ENCODE results near the gene ZNF516. TPM values are rescaled to one million over a fixed set of nuclear protein-coding genes. Genes with fewer than 3 reads are reported as not detected.

Gene ZNF516
- polyA plus RNA-seq, 3 donors, result 35.0 to 37.2 (median 37.2) TPM

DNA sequence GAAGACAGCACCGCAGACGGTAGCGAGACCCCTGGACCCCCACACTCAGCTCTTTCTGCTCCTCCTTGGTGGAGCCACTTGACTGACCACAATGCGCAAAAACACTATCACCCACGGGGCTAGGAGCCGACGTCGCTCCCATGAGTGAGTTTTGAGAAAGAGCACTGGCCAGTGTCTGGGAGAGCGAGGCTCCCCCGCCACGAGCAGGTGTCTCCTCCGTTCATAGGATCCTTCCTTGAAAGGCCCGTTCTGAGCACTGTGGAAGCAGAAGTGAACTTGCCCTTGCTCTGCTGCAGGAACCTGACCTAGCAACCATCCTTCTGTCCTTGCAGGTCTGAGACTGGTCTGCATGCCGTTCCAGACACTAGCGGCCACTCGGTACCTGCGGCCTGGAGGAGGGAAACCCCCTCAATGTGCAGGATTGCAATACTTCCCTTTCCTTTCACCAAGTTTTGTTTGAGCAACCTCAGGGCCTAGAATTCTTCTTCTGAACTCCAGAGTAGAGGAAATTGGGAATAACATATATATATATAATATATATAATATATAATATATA, 12.9 kb upstream of the ZNF516 start:
- no peak for DNase-seq (ENCODE audit: low read depth in 3 of 3, low spot score in 2 of 3)

DNA sequence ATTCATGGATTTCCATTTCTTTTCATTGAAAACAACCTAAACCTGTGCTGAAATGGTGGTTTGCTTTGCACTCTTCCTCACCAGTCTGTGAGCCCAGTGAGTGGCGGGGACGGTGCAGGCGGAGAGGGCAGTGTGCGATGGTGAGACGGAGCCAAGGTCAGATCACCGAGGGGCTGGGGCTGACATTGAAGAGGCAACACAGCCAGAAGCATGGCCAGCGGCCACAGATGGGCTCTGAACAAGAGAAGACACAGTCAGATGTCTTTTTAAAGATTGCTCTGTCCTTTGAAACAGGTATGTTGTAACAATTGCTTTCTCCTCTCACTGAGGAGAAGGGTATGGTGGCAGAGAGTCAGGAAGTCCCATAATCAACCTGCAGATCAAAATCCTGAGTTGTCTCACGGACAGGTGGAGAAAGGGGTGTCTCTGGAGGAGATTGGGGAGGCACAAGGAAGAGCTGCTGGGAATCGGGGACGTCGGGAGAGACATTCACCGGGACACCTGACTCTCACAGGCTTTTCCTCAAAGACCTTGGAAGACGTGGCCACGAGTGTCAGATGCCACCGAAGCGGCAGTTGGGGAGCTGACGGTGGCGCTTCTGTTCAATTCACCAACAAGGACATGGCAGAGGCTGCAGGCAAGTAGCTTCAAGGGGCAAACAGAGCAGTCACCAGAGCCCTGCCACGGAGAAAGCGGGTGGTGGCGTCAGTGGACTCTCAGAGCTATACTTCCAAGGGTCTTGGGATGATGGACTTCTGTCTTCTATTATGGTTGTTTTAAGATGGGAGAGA, 12.1 kb upstream of the ZNF516 start:
- no peak for DNase-seq (ENCODE audit: low read depth in 3 of 3, low spot score in 2 of 3)

DNA sequence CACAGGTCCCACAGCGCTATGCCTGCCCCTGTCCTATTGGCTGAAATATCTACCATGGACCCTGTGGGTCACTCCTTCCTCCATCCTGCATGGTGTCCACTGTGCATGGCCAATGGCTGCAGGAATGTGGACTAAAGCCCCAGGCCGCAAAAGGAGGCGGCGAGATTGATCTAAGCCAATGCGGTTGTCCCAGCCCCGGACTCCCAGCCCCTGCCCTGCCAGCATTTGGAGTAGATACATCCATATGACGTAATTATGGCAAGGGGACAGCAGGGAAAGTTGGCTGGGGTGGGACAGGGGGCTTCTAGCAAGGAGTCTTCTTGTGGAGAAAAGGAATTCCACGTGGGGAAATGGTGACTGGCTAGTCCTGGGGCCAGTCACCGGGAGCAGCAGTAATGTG, 11.4 kb upstream of the ZNF516 start:
- no peak for DNase-seq (ENCODE audit: low read depth in 3 of 3, low spot score in 2 of 3)

DNA sequence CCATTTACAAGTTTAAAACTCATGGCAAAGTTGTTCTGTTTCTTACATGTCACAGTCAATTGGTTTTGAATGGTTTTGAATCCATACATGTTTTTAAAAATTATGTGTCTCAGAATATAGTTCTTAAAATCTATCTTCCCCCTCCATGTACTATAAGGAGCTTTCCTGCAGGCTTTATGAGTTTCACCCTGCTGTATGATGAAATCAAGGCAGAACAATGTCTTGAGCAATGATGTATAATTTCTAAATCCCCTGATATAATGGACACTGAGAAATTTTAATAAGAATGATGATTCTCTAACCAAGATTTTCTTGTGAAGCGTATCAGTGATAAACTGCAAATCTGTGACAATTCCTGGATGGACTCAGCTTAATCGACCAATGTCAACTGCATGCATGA, 10.6 kb upstream of the ZNF516 start:
- no peak for DNase-seq (ENCODE audit: low read depth in 3 of 3, low spot score in 2 of 3)

DNA sequence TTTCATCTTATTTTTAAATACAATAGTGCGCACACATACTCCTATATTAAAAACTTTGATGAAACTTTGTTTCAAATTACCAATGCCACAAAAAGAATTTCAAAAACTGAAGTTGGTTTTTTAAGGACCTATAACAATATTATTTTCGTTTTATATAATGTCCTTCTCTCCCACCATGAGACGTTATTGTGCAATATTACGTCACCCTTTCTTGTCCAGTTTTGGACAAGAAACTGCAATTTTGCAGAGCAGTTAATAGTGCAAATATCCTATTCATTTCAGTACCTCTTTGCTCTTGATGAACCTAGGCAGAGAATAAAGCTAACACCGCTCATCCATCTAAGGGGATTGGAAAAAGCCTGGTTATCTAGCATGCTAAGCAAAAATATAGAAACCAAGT, 9.7 kb upstream of the ZNF516 start:
- DNase-seq (ENCODE audit: low read depth in 3 of 3, low spot score in 2 of 3), result no peak

DNA sequence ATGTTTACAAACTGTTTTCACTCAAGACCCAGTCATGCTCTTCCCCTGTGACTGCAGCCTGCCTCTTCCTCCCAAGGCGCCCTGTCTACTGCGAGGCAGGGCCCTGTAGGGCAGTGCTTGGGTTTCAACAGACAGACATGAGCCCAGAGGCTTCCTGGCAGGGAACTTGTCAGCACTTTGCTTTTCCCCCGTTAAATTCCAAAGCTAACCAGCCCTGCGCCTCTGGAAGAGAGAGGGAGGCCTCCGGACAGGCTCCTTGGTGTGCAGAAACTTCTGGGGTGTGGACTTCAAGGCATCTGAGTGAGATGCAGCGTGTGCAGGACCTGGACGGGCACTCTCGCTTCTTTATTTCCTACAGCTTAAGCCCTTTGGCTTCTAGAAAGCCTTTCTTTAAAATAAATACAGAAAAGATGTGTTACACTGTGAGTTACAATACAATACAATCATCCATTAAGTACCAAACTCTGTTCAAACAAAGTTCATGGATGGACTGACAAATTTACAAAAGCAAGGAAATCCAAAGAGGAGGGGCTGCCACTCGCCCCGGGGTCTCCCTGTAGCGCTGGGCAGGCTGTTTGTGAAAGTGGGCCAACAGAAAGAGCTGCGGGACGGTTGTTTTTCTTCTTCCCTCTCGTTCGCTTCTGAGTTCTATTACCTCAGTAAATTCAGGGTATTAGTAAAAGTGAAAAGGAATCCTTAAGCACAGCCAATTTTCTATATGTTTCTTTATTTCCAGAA, 8.8 kb upstream of the ZNF516 start:
- no peak for DNase-seq (ENCODE audit: low read depth in 3 of 3, low spot score in 2 of 3)

DNA sequence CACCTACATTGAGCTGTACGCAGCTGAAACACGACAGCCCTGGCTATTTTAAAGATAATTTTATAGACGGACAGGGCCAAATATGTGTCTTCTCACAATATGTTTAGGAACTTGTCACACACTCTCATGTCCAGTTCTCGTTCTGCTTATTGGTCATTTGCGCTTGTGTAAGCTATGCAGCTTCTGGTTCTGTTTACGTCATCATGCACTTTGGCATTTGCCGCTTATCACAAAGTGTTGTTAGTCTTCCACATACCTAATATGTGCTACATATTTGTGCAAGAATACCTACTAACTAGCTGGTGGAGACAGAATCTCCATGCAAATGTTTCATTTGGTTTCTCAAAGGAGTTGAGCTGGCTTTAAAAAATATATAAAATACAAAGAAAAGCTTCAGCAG, 7.5 kb upstream of the ZNF516 start:
- no peak for DNase-seq (ENCODE audit: low read depth in 3 of 3, low spot score in 2 of 3)

DNA sequence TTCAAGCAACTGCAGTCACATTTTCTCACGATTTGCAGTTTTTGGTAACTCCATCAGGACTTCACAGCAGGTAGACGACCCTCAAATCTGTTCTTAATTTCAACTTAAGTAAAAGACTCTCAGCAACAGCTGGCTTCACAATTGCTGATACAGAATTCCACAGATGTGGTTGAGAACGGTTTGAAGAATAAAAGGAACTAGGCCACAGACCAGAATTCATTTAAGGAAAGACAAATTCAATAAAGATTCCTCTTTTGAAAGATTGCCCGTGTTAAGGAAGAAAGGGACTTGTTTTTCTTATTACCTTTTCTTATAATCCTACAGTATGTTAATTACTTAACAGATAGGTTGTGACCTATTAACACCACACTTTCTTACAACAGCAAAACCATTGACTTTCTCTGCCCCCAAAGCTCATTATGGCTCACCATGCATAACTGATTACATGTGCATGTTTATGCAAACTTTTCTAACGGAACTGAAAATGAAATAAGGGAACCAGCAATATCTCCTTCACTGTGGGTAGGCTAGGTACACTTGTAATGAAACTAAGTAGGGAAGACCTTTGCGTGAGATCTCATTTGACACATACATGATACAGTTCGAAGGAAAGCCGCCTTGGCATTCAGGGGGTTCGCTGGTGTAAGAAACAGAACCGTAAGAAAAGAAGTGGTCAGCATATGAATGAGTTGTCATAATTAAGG, 4.7 kb upstream of the ZNF516 start:
- DNase-seq (ENCODE audit: low read depth in 3 of 3, low spot score in 2 of 3), result no peak

DNA sequence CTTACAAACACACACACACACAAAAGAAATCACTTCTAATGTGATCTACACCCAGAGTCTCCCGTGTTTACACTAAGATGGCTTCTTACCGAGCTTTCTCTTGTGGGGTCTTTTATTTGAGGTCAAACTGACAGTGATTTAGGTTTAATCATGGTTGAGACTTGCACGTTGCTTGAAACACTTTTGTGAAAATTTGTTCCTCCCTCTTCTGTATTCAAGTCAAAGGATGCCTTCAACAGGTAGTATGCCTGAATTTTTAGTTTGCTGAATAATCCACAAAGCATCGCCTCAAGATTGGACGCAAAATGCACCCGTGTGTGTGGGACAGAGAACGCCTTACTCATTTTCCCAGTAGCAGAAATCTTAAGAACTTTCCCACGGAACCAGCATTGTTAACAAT, 4.0 kb upstream of the ZNF516 start:
- no peak for DNase-seq (ENCODE audit: low read depth in 3 of 3, low spot score in 2 of 3)

DNA sequence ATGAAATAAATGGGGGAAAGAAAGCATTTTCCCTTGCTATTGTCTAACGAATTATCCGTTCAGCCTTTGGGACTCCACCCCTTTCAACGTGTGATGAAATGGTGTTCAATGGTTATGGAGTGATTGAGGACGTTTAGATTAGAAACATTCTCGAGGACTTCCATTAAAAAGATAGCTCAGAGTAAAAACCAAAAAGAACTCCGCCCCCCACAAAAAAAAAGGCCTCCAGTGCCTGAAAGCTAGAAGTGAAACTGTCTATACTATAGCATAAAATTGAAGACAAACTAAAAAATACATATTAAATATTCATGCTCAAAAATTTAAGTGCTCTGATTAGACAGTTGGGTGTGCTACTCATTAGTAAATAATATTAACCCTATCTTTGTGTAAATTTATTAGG, 3.0 kb upstream of the ZNF516 start:
- no peak for DNase-seq (ENCODE audit: low read depth in 3 of 3, low spot score in 2 of 3)

DNA sequence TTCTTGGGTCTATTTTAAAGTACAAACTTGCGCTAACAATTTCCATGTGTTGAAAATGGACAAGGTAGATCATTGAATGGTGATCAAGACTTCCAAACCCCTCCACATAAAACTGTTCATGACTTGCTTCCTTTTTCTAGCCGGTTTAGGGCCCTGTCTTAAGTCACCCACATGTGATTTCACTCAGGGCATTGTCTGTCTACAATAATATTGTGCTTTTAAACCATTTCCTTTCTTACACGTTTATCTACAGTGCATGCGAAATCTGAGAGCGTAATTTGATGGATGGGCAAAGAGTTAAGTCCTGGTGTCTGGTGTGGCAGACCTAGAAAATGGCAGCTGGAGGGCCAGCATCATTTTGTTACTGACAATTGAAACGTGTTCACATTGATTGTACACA, 2.0 kb upstream of the ZNF516 start:
- no peak for DNase-seq (ENCODE audit: low read depth in 3 of 3, low spot score in 2 of 3)

DNA sequence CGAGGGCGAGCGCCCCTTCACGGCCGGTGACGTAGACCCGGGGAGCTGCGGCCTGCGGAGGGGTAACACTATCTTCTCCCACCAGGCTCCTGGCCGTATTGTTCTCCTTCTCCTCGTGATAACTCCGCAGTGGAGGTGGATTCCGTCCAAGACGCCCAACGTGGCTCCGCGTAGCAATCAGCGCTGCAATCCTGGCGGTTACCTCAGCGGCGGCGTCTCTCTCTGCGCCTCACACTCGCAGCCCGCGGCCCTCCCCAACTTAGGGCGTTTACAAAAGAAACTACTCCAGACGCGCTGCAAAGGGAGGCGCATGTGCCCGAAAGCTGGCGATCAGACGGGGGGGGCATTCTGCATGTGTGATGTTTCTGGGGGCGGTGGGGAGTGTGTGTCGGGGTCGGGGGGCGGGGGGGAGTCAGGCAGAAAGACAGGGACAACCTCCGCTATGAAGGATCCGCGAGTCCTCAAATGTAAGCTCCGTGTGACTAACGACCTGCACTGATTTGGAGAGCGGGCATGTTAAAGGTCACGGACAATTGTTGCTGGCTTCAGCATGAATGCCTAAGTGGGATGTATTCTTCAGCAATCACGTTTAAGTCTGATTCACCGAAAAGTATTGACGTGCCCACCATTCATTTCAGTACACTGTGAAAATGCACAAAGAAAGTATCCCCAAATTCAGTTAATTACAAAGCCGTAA, 1.3 kb upstream of the ZNF516 start:
- DNase-seq (ENCODE audit: low read depth in 3 of 3, low spot score in 2 of 3), result no peak

DNA sequence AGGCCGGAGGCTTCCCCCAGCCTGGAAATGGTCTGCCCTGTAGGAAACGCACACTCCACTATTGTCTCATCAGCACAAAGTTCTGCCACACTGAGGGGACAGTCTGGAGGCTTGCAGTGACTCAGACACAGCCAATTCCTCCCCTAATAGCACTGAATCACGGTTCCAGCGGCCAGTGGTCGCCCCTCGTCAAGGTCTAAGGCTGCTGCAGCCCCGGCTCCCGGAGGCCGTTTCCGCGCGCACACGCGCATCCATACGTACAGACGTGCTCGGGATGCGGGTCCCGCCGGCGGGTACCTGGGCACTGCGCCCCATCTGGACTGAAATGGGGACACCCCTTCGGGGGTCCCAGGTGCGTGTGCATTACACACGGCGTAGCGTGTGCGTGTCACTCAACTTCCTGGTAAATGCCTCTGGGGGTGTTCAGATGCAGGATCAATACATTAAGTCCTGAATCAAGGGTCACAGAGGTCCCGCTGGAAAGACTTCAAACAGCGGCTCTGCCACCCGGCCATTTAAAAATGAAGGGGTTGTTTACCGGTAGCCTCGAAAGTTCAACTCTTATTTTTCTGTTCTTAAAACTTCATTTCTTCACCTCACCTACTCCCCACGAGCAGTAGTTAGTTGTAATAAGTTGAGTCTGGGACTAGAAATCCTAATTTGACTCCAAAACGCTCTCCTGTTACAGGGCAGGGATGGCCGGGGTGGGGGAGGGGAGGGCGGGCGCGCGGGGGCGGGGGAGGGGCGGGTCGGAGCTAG, 572 bp upstream of the ZNF516 start:
- DNase-seq (ENCODE audit: low read depth in 3 of 3, low spot score in 2 of 3), result no peak

DNA sequence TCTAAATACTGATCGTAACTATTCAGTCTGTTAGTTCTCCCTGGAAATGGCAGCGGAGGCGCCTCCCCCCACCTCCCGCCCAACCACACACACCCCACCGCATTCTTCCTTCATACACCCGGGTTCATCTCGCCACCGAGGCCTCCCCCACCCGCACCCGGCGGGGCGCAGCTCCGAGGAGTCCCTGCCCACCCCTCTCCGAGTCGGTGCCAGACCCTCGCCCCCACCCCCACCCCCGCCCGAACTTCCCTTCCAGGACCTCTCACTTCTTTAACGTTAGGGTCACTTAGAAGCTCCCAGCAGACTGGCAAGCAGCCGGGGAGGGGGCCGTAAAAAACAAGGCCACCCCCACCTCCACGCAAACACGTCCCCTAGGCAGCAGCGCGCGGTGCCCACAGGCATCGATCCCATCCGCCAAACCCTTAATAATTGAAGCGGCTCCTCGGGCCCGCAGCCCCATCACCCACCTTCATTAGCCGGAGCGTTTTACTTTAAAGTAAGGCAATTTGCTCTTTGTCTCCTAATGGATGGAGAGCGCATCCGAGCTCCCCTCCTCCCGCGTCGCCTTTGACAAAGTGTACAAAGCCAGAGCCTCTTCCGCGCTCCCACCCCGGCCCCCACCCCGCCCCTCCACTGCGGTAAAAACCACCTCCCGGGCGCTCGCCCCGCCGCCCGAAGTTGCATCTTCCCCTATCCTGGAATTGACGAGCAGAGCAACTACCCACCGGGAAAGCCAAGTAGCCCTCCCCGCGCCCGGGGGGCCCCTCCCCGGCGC, 624 bp downstream of the ZNF516 start:
- no peak for DNase-seq (ENCODE audit: low read depth in 3 of 3, low spot score in 2 of 3)

DNA sequence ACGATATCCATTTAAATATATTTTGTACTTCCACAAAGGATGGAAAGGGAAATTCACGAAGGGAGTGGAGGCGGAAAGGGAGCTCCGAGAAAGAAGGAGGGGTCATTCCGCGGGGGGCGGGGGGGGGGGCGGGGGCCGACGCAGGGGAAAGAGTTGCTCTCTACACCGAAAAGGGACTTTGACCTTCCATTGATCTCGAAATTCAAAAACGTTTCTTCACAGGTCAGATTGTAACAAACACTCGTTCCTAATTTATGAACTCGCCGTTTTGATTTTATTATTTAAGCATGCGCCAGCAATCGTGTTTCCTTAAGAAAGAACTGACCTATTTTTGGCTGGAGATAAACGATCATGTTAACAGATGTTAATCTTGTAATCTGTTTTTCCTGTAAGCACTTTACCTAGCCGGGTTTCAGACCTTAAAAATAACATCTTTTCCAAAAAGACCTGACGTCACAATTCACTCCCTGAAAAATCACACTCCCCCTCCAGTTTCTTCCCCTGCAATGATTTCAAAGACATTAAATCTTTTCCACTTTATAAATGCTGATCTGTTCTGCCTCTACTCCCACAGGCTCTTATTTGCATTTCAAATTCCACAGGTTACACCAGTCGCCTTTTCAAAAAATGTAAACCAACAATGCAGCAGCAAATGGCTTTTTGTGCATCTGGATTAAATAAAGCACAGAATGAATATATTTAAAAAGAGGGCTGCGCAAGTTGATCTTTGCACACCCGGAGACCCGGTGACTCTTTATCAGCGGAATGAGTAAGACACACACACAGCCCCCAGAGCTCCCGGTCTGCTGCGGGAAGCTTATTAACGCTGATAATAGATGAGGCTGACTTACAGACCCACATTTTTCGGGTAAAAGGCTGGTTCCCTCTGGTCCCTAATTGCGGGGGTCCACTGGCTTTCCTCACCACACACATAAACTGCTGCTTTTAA, 1.6 kb downstream of the ZNF516 start:
- no peak for DNase-seq (ENCODE audit: low read depth in 3 of 3, low spot score in 2 of 3)

DNA sequence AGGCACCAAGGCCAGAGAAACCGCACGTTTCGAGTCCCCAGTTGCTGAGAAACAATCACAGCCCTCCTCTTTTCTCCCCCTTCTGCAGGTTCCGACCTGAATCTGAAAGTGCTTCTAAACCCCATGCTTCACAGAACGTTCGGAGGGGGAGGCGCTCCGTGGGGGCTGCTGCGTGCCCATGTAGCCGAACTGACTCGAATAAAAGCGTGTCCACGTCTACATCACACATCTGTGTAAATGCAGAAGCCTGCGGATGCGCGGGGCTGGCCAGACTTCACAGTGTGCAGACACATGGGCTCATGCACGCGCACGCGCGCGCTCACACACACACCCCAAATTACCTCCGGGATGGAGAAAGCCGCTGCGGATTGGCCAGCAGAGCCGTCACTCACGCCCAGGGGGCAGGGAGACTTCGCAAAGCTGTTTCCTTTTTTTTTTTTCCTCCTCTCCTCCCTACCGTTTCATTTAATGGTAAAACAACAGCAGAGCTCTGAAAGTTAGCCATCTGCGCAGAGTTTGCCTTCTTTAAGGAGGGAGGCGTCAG, 2.3 kb downstream of the ZNF516 start:
- peak; percentile 99 to 100 (median 100) for DNase-seq (ENCODE audit: low read depth in 3 of 3, low spot score in 2 of 3)

DNA sequence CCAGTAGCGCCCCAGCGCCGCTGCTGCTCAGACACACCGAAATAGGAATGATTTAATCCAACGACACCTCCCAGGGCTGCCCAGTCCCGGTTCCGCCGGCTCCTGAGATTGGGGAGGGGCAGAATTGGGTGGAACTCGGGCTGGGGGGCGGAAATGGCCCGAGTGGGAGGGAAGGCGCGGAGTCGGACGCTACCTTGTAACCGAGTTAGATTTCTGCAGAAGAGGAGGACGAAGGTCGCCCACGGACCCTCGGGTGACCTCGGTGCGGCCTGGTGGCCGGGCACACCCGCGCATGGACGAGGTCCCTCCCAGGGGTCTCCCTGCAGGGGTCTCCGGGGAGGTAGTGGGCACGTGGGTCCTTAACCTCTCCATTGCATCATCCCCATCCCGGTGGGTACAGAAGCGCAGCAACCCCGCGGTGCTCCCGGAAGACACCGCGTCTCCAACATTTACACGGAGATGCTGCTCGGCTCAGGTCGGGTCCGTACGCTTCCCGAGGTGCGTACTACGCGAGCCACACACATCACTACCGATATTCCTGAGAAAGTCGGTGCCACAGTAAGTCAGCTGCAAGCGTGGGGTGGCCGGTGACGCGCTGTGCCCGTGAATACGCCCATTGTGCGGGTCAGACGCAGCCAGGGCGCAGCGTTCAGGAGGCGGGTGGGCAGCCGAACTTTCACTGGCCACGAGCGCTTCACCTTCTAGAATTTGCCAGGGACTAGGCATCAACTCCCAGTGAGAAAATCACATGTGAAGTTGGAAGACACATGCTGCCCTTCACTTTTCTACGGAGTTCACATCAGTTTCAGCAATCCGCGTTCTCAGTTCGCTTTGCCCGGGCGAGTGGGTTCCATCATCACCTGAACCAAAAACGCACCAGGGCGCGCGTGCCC, 3.0 kb downstream of the ZNF516 start:
- DNase-seq (ENCODE audit: low read depth in 3 of 3, low spot score in 2 of 3), result no peak
